ENCODE measurements around the gene IL32.

IL32 gene

DNA sequence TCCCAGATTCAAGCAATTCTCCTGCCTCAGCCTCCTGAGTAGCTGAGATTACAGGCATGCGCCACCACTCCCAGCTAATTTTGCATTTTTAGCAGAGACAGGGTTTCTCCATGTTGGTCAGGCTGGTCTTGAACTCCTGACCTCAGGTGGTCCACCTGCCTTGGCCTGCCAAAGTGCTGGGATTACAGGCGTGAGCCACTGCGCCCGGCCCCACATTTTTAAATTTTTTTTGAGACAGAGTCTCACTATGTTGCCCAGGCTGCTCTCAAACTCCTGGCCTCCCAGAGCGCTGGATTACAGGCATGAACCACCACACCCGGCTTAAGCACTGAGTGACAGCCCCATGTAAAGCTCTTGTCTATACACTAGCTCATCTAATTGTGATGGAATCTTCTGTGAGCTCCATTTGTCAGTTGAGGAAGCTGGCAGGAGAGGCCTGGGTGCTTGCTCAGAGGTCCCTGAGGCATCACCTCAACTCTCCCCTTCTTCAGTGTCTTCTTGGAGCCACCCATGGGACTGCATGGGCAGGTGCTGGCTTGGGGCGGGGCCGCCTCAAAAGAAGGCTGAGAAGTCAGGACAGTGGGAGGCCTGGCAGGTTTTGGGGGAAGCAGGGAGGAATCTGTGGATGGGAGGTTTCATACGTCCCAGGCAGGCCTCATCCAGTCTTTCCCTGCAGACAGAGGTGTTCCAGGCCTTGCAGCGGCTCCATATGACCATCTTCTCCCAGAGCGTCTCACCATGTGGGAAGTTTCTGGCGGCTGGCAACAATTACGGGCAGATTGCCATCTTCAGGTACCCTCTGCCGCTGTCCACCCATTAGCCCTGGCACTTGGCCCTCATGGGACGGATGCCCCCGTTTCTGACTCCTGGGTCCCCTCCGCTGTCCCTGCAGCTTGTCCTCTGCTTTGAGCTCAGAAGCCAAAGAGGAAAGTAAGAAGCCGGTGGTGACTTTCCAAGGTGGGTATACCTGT lies 40.1 kb upstream of the IL32 start:
- TF ChIP-seq FOXM1 (IDR thresholded peaks at IDR 0.05; ENCODE audit: borderline replicate concordance, low read depth) (no peak), REST (IDR thresholded peaks at IDR 0.05; ENCODE audit: low read depth) (no peak), ZBTB7A (IDR thresholded peaks at IDR 0.05; ENCODE audit: low read depth) (no peak)
- TF ChIP-seq, protein P1, sequence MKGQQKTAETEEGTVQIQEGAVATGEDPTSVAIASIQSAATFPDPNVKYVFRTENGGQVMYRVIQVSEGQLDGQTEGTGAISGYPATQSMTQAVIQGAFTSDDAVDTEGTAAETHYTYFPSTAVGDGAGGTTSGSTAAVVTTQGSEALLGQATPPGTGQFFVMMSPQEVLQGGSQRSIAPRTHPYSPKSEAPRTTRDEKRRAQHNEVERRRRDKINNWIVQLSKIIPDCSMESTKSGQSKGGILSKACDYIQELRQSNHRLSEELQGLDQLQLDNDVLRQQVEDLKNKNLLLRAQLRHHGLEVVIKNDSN (IDR thresholded peaks at IDR 0.05): no peak

DNA sequence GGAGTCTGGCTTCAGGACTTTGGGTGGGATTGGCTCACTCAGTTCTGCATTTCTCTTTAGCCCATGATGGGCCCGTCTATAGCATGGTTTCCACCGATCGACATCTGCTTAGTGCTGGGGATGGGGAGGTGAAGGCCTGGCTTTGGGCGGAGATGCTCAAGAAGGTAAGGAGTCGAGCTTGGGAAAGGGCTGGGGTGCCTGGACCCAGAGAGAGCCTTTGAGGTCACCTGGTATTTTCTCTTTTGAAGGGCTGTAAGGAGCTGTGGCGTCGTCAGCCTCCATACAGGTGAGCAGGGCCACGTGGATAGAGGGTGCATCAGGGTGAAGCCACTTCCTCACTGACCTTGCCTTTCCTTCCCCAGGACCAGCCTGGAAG lies 39.4 kb upstream of the IL32 start:
- no peak for TF ChIP-seq EP300 (IDR thresholded peaks at IDR 0.05; ENCODE audit: borderline replicate concordance)
- no peak for TF ChIP-seq FOXM1 (IDR thresholded peaks at IDR 0.05; ENCODE audit: borderline replicate concordance, low read depth)
- no peak for TF ChIP-seq MAX (IDR thresholded peaks at IDR 0.05)
- no peak for TF ChIP-seq EGR1 (IDR thresholded peaks at IDR 0.05)
- no peak for TF ChIP-seq NFIC (IDR thresholded peaks at IDR 0.05)
- no peak for TF ChIP-seq TEAD4 (IDR thresholded peaks at IDR 0.05)
- TF ChIP-seq REST (IDR thresholded peaks at IDR 0.05; ENCODE audit: low read depth): no peak

DNA sequence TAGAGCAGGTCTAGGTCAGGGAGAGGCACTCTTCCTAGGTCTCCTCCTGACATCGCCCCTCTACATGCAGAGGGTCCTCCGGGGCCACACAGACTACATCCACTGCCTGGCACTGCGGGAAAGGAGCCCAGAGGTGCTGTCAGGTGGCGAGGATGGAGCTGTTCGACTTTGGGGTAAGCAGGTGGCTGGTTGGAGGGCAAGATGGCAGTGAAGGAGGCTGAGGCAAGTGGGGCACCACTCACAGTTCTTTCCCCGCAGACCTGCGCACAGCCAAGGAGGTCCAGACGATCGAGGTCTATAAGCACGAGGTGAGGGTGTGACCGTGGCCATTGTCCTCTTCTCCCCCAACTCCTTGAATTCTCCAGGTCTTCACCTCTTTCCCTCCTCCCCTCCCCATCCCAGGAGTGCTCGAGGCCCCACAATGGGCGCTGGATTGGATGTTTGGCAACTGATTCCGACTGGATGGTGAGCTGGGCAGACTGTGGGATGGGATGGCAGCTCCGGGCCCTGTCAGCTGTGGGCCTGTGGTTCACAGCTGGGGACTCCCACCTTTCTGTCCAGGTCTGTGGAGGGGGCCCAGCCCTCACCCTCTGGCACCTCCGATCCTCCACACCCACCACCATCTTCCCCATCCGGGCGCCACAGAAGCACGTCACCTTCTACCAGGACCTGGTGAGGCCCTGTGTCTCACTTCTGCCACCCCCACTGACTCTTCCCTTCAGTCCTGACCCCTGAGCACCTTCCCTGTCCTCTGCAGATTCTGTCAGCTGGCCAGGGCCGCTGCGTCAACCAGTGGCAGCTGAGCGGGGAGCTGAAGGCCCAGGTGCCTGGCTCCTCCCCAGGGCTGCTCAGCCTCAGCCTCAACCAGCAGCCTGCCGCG lies 38.6 kb upstream of the IL32 start:
- TF ChIP-seq TEAD4 (IDR thresholded peaks at IDR 0.05): no peak
- TF ChIP-seq MAX (IDR thresholded peaks at IDR 0.05): no peak
- no peak for TF ChIP-seq FOXM1 (IDR thresholded peaks at IDR 0.05; ENCODE audit: borderline replicate concordance, low read depth)
- no peak for TF ChIP-seq CEBPB (IDR thresholded peaks at IDR 0.05)
- TF ChIP-seq EGR1 (IDR thresholded peaks at IDR 0.05): no peak
- no peak for TF ChIP-seq RAD21 (IDR thresholded peaks at IDR 0.05; ENCODE audit: low read depth)
- TF ChIP-seq ZBTB7A (IDR thresholded peaks at IDR 0.05; ENCODE audit: low read depth): no peak
- TF ChIP-seq, protein P1 (IDR thresholded peaks at IDR 0.05): no peak
- TF ChIP-seq YY1 (IDR thresholded peaks at IDR 0.05; ENCODE audit: low read depth): no peak
- no peak for TF ChIP-seq TAF1 (IDR thresholded peaks at IDR 0.05; ENCODE audit: low read depth)
- no peak for TF ChIP-seq CREB1 (IDR thresholded peaks at IDR 0.05; ENCODE audit: low read depth)
- TF ChIP-seq REST (IDR thresholded peaks at IDR 0.05; ENCODE audit: low read depth): no peak
- no peak for TF ChIP-seq EP300 (IDR thresholded peaks at IDR 0.05; ENCODE audit: borderline replicate concordance)
- TF ChIP-seq TCF12 (IDR thresholded peaks at IDR 0.05; ENCODE audit: low read depth): no peak
- no peak for TF ChIP-seq NFIC (IDR thresholded peaks at IDR 0.05)

GRCh38 chr16:3027489-3027795 lies 38.0 kb upstream of the IL32 start:
- TF ChIP-seq TCF12 (IDR thresholded peaks at IDR 0.05; ENCODE audit: low read depth) (no peak), MAX (IDR thresholded peaks at IDR 0.05) (no peak), EP300 (IDR thresholded peaks at IDR 0.05; ENCODE audit: borderline replicate concordance) (no peak), FOXM1 (IDR thresholded peaks at IDR 0.05; ENCODE audit: borderline replicate concordance, low read depth) (no peak), REST (IDR thresholded peaks at IDR 0.05; ENCODE audit: low read depth) (no peak), RAD21 (IDR thresholded peaks at IDR 0.05; ENCODE audit: low read depth) (no peak), CEBPB (IDR thresholded peaks at IDR 0.05) (no peak)
- TF ChIP-seq, protein P1 (IDR thresholded peaks at IDR 0.05): no peak

Data from Ishikawa (cell line).